Astrocyte (in vitro differentiated cells and primary cell): Measurements from ENCODE around the gene STAT3. TPM values are rescaled to one million over a fixed set of nuclear protein-coding genes. Genes with fewer than 3 reads are reported as not detected.
A peak's percentile ranks its signal among the peaks of the same experiment; 100 is the strongest.

Source experiments
- DNase-seq: peaks from one replicate; pipeline ENCODE4 v3.0.0-alpha.2; 2010; ENCODE audit warnings: low read depth
- FAIRE-seq: peaks from 2 replicates; lab custom pipeline; 2011; peaks lifted over from hg19 to GRCh38; lab: Jason Lieb, UNC
- H2AFZ ChIP-seq: 2 replicates; pipeline ENCODE4 v1.6.0; 2012; ENCODE audit warnings: low read depth, low read length, inconsistent platforms
- H3K27ac ChIP-seq: 2 replicates; pipeline ENCODE4 v1.5.1; 2011; ENCODE audit warnings: low read depth, low read length, inconsistent platforms
- H3K27me3 ChIP-seq: 2 replicates; pipeline ENCODE4 v1.6.0; 2011; ENCODE audit warnings: low read length, inconsistent platforms; ENCODE audit not compliant: insufficient read depth
- H3K36me3 ChIP-seq: 2 replicates; pipeline ENCODE4 v1.5.1; 2011; ENCODE audit warnings: low read length, inconsistent platforms; ENCODE audit not compliant: insufficient read depth
- H3K4me1 ChIP-seq: 2 replicates; pipeline ENCODE4 v1.5.1; 2011; ENCODE audit warnings: low read length, inconsistent platforms; ENCODE audit not compliant: insufficient read depth
- H3K4me2 ChIP-seq: 2 replicates; pipeline ENCODE4 v1.6.0; 2012; ENCODE audit warnings: low read length, inconsistent platforms
- H3K4me3 ChIP-seq: 2 replicates; pipeline ENCODE4 v1.5.1; 2011; ENCODE audit warnings: low read depth, mild to moderate bottlenecking, low read length, inconsistent platforms; ENCODE audit not compliant: insufficient read depth
- H3K79me2 ChIP-seq: 2 replicates; pipeline ENCODE4 v1.6.0; 2012; ENCODE audit warnings: mild to moderate bottlenecking, low read length, inconsistent platforms; ENCODE audit not compliant: insufficient read depth
- H3K9ac ChIP-seq: 2 replicates; pipeline ENCODE4 v1.6.0; 2012; ENCODE audit warnings: mild to moderate bottlenecking, low read length, inconsistent platforms
- H3K9me3 ChIP-seq: 2 replicates; pipeline ENCODE4 v1.5.1; 2012; ENCODE audit warnings: low read depth, mild to moderate bottlenecking, low read length, inconsistent platforms; ENCODE audit not compliant: insufficient read depth
- H4K20me1 ChIP-seq: 2 replicates; pipeline ENCODE4 v1.6.0; 2012; ENCODE audit warnings: low read length, inconsistent platforms; ENCODE audit not compliant: insufficient read depth
- H3K27ac Mint-ChIP-seq: one replicate; pipeline ENCODE4 v1.8.0; 2021; ENCODE audit warnings: mild to moderate bottlenecking, mixed read lengths; ENCODE audit not compliant: unreplicated experiment
- H3K27me3 Mint-ChIP-seq: one replicate; pipeline ENCODE4 v1.8.0; 2021; ENCODE audit warnings: low read depth, mixed read lengths; ENCODE audit not compliant: unreplicated experiment
- H3K36me3 Mint-ChIP-seq: one replicate; pipeline ENCODE4 v1.8.0; 2021; ENCODE audit warnings: low read depth, mixed read lengths; ENCODE audit not compliant: unreplicated experiment
- H3K4me1 Mint-ChIP-seq: one replicate; pipeline ENCODE4 v1.8.0; 2021; ENCODE audit warnings: low read depth, mixed read lengths; ENCODE audit not compliant: unreplicated experiment
- H3K4me3 Mint-ChIP-seq: one replicate; pipeline ENCODE4 v1.8.0; 2021; ENCODE audit warnings: mild to moderate bottlenecking, moderate library complexity, mixed read lengths; ENCODE audit not compliant: unreplicated experiment
- H3K9me3 Mint-ChIP-seq: one replicate; pipeline ENCODE4 v1.8.0; 2021; ENCODE audit warnings: mild to moderate bottlenecking, mixed read lengths; ENCODE audit not compliant: unreplicated experiment
- CTCF ChIP-seq: IDR thresholded peaks from 2 replicates; pipeline ENCODE4 v1.5.1; 2011; ENCODE audit warnings: low read depth, mild to moderate bottlenecking, inconsistent platforms, low read length, moderate library complexity; ENCODE audit not compliant: insufficient read depth
- EZH2 ChIP-seq: IDR thresholded peaks from 2 replicates; pipeline ENCODE4 v1.6.1; 2012; ENCODE audit warnings: mild to moderate bottlenecking, low read length, inconsistent platforms; ENCODE audit not compliant: insufficient read depth
- total RNA-seq: library from RNA; stranded (reverse); gene quantifications from 2 replicates; pipeline ENCODE4 v1.2.1, GENCODE V29; 2021

Gene STAT3
- total RNA-seq, 1 donor from 2014 or later = 145 TPM

GRCh38 chr17:42411905-42412679 is 23.9 kb upstream of the STAT3 start:
- Mint-ChIP-seq H3K4me1 (peaks cover 47% of the 10 kb centered on the region), H3K36me3 (peaks cover 10% of the 10 kb centered on the region), H3K4me3 (no peak overlapping the region), H3K27ac (peak overlapping the region; percentile 11), H3K9me3 (no peaks in the 10 kb centered on the region), H3K27me3 (no peaks in the 10 kb centered on the region)
- H3K79me2 ChIP-seq = peaks cover 98% of the 10 kb centered on the region
- TF ChIP-seq EZH2 (no peak), CTCF (no peak)
- H3K9ac ChIP-seq = no peak overlapping the region
- H3K4me3 ChIP-seq = no peak overlapping the region
- H3K27me3 ChIP-seq = no peaks in the 10 kb centered on the region
- peaks cover 62% of the 10 kb centered on the region for H3K4me1 ChIP-seq
- H3K4me2 ChIP-seq = no peak overlapping the region
- peaks cover 13% of the 10 kb centered on the region for H3K36me3 ChIP-seq
- DNase-seq (no peak), FAIRE-seq (no peak)
- H2AFZ ChIP-seq = no peak overlapping the region
- H3K9me3 ChIP-seq = no peaks in the 10 kb centered on the region
- H4K20me1 ChIP-seq = peaks cover 97% of the 10 kb centered on the region
- no peak overlapping the region for H3K27ac ChIP-seq

- Histone ChIP-seq H2AFZ (no peak overlapping the region), H3K27me3 (no peaks in the 10 kb centered on the region), H4K20me1 (peaks cover 97% of the 10 kb centered on the region), H3K4me3 (no peak overlapping the region), H3K4me1 (peaks cover 63% of the 10 kb centered on the region), H3K36me3 (peaks cover 10% of the 10 kb centered on the region), H3K79me2 (peaks cover 98% of the 10 kb centered on the region), H3K27ac (no peak overlapping the region), H3K9me3 (no peaks in the 10 kb centered on the region), H3K4me2 (no peak overlapping the region), H3K9ac (no peak overlapping the region)
- no peaks in the 10 kb centered on the region for H3K9me3 Mint-ChIP-seq
- peaks cover 54% of the 10 kb centered on the region for H3K4me1 Mint-ChIP-seq
- H3K4me3 Mint-ChIP-seq = no peak overlapping the region
- peaks cover 10% of the 10 kb centered on the region for H3K36me3 Mint-ChIP-seq
- DNase-seq (no peak), FAIRE-seq (no peak)
- TF ChIP-seq CTCF (no peak), EZH2 (no peak)
- no peak overlapping the region for H3K27ac Mint-ChIP-seq
- H3K27me3 Mint-ChIP-seq = no peaks in the 10 kb centered on the region
Measured at GRCh38 chr17:42411361-42411760, 23.1 kb upstream of the STAT3 start.

GRCh38 chr17:42410319-42410685 is 22.1 kb upstream of the STAT3 start:
- no peaks in the 10 kb centered on the region for H3K27me3 ChIP-seq

More at GRCh38 chr17:42410319-42410685, 22.1 kb upstream of the STAT3 start:
- H4K20me1 ChIP-seq = peaks cover 96% of the 10 kb centered on the region
- peak overlapping the region; percentile 47 for H3K27ac ChIP-seq
- FAIRE-seq (no peak), DNase-seq (no peak)
- Mint-ChIP-seq H3K36me3 (peaks cover 8% of the 10 kb centered on the region), H3K9me3 (no peaks in the 10 kb centered on the region), H3K4me3 (peak overlapping the region; percentile 43), H3K4me1 (peaks cover 50% of the 10 kb centered on the region), H3K27ac (peak overlapping the region; percentile 47), H3K27me3 (no peaks in the 10 kb centered on the region)
- peaks cover 98% of the 10 kb centered on the region for H3K79me2 ChIP-seq
- H3K9me3 ChIP-seq = no peaks in the 10 kb centered on the region
- peaks cover 59% of the 10 kb centered on the region for H3K4me1 ChIP-seq
- TF ChIP-seq CTCF (no peak), EZH2 (no peak)
- no peak overlapping the region for H3K4me3 ChIP-seq
- peak overlapping the region; percentile 53 for H3K4me2 ChIP-seq
- peak overlapping the region; percentile 1 for H3K9ac ChIP-seq
- peaks cover 10% of the 10 kb centered on the region for H3K36me3 ChIP-seq
- no peak overlapping the region for H2AFZ ChIP-seq
